Adipose tissue (tissue), 3 donors: Measurements from ENCODE around the gene TMEM18. TPM values are rescaled to one million over a fixed set of nuclear protein-coding genes. Genes with fewer than 3 reads are reported as not detected.

Experiments
- H3K27ac ChIP-seq: one replicate; pipeline ENCODE4 v1.5.1; 2013; ENCODE audit warnings: low read depth, low read length
- WGBS, 3 donors: extraction: QIAGEN DNeasy Blood & Tissue Kit; methylation state at CpG; one replicate each; pipeline ENCODE4 v1.1.7; 2013; 5-methylcytosine and 5-hydroxymethylcytosine counted together
- polyA plus RNA-seq, 3 donors: library from polyadenylated mRNA; stranded (reverse); fragments of 200-250 nt; gene quantifications; one replicate each; pipeline ENCODE4 v1.2.3, GENCODE V29; 2013
- donor health status: healthy with polysubstance abuse.
- donor health status: Bipolar disorder and iron deficiency.
- donor health status: healthy.

Gene TMEM18
- polyA plus RNA-seq, 3 donors, result 20.0 to 24.3 (median 21.4) TPM

DNA sequence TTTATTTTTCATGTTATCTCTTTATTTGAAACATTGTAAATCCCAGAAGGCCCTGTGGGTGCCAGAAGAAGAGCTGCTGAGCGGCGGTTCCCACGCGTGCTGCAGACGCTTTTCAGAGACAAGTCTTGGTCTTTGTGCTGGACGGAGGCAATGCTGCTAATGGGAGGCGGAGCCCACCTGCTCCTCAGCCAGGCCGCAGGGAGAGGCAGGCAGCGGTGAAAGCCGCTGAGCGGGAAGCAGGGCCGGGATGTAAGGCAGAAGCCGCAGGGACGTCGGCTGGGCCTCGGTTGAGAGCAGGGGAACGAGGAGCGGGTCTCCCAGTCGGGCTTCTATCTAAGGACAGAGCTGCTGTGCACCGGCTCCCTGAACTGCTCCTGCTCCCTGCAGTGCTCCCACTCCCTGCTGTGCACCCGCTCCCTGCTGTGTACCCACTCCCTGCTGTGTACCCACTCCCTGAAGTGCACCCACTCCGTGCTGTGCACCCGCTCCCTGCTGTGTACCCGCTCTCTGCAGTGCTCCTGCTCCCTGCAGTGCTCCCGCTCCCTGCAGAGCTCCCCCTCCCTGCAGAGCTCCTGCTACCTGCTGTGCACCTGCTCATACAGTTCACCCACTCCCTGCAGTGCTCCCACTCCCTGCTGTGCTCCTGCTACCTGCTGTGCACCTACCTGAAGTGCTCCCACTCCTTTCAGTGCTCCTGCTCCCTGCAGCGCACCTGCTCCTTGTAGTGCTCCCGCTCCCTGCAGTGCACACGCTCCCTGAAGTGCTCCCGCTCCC lies 16.4 kb downstream of the TMEM18 start:
- 61 to 67% (median 66%) methylated on average over 25 to 29 of the region's 29 CpGs for WGBS, 3 donors
- H3K27ac ChIP-seq, result no peak overlapping the region

DNA sequence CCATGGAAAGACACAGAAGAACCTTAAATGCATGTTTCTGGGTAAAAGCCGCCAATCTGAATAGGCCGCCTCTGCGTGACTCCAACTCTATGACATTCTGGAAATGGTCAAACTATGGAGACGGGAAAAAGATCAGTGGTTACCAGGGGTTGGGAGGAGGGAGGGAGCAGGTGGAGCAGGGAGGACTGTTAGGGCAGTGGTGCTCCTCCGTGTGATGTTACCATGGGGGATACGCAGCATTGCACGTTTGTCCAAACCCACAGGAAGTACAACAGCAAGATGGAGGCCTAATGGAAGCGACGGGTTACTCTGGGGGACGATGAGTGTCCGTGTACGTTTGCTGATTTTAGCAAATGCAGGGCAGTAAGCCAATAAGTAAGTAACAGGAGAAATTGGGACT lies 17.2 kb downstream of the TMEM18 start:
- WGBS, 3 donors, result 73 to 91% (median 75%) methylated on average over 12 of the region's 12 CpGs
- no peak overlapping the region for H3K27ac ChIP-seq

DNA sequence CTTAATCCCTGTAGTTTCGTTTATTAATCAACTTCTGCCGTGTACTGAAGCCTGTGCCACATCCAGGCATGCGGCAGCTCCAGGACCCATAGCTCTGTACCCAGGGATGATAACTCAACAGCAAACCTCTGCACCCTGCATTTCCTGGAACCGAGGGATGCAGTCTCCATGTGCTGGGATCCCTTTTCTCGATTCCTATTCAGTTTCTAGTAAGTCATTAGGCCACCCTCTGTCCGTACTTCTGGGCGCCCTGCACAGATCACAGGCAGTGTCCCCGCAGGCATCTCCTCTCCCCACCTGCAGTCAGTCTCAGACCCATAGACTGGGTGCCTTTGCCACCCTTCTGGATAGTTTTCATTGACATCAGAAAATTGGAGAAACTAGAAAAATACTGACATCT lies 18.8 kb downstream of the TMEM18 start:
- no peak overlapping the region for H3K27ac ChIP-seq
- WGBS, 3 donors, result 77 to 95% (median 92%) methylated on average over 8 of the region's 8 CpGs

DNA sequence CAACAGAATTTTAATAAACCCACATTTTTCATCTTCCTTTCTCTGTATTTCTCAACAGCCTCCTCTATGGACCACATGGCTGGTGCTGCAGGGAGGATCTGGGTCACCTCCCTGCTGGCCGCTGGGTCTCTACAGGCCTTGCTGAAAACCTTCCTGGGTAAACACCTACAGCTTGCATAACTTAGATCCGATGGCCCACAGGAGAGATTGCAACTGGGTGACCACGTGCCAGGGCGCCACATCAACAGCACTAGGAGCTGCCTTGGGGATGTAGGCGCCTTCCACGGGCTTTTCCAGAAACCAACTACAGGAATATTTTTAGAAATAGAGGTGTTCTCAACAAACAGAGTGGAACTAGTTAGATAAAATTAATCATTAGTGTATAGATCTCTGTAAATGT lies 19.4 kb downstream of the TMEM18 start:
- H3K27ac ChIP-seq, result no peak overlapping the region
- WGBS, 3 donors, result 74 to 86% (median 85%) methylated on average over 6 of the region's 6 CpGs

DNA sequence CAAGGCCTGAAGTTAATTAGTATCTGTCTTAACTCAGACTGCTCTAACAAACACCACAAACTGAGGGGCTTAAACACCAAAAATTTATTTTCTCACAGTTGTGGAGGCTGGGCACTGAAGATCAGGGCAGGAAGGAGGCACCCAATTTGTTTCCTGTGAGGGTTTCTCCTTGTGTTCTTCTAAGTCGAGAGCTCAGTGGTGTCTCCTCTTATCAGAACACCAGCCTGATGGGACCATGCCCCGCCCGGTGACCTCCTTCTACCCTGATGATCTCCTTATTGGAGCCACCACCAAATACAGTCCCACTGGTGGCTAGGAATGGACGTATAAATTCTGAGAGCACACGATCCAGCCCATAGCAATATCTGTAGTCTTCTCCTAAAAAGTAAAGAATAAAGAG lies 20.5 kb downstream of the TMEM18 start:
- 73 to 84% (median 78%) methylated on average over 5 of the region's 5 CpGs for WGBS, 3 donors
- no peak overlapping the region for H3K27ac ChIP-seq

DNA sequence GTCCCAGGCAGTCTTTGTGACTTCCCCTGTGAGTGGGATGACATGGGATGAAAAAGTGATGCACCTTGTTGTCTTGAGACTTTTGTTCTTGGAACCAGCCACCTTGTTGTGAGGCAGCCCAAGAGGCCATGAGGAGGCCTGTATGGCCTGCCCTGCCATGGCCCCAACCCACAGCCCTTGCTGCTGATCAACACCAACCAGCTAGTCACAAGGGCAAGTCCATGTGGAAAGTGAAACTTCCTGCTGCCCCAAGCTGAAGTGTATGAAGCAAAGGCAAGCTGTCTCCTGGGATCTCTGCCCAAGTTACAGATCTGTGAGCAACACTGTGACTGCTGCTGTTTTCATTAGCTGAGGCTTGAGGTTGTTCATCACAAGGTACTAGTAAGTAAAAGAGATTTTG lies 21.6 kb downstream of the TMEM18 start:
- no peak overlapping the region for H3K27ac ChIP-seq

DNA sequence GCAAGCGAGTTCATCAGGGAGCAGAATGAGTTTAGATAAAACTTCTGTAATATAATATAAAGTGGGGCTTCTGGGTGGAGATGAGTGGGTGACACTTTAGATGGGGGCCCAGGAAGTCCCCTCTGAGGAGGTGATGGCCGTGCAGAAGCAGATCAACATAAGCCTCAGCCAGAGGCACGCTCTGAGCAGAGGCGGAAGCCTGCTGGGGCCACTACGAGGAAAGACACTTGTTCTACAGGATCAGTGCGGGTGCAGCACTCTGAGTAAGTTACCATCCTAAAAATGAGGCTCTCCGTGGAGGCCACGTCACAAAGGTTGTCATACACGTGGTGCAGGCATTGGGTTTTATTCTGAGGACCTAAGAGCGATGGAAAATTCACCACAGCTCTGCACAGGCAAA lies 22.3 kb downstream of the TMEM18 start:
- 79 to 83% (median 83%) methylated on average over 10 of the region's 10 CpGs for WGBS, 3 donors
- no peak overlapping the region for H3K27ac ChIP-seq

DNA sequence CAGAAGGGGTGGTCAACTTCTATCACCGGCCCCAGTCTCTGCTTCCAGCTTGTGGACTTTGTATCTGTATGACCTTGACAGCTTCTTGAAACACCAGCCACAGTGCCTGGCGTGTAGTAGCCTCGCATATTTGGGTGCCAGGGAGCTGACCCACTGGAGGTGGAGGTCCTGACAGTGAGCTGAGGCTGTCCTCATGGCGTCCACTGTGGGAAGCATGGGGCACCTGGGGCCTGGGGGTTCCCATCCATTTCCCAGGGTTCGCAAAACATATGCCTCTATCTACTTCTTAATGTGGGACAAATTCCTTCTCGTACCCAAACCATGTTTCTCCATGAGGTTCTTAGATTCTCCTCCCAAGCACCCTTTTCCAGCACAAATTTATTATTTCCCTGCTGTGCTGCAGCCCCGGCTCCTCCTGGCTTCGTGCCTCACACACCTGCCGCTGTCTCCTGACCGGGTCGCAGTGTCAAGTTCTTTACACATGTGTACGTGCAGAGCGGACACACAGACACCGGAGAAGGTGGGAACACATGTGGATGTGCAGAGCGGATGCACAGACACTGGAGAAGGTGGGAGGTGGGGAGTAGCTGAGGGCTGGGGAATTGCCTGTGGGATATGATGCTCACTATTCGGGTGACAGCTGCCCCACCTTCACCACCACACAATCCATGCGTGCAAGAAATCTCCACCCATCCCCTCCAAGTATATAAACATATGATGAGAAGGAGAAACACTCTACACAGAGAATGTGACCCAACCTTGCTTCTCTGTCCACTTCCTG lies 23.4 kb downstream of the TMEM18 start:
- WGBS, 3 donors, result 80 to 84% (median 82%) methylated on average over 17 of the region's 17 CpGs
- no peak overlapping the region for H3K27ac ChIP-seq

DNA sequence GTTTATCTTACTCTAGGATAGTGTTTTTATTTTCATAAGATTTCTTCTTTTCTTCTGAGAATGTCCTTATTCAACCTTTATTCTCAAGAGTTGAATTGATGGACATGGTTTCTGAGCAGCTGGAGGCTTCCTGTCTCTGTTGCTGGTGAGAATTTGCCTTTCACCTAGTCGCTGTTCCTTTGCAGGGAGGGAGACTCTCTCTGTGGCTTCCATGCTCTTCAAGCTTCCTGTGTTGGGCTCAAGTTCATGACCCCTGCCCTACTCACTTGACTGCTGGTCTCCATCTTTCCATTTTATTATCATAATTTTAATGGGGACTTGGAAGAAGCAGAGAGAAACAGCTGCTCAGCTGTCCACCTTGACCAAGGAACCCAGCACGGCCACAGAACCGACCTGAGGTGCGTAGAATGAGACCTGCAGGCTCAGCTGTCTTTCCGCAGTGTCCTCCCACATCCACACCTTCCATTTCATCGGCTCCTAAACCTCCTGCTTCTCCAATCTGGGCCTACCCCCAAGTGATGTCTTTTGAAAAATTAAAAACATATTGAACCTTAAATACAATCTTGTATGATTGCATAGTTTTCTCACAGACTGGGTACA lies 24.2 kb downstream of the TMEM18 start:
- 84 to 89% (median 86%) methylated on average over 6 of the region's 6 CpGs for WGBS, 3 donors
- H3K27ac ChIP-seq, result no peak overlapping the region

DNA sequence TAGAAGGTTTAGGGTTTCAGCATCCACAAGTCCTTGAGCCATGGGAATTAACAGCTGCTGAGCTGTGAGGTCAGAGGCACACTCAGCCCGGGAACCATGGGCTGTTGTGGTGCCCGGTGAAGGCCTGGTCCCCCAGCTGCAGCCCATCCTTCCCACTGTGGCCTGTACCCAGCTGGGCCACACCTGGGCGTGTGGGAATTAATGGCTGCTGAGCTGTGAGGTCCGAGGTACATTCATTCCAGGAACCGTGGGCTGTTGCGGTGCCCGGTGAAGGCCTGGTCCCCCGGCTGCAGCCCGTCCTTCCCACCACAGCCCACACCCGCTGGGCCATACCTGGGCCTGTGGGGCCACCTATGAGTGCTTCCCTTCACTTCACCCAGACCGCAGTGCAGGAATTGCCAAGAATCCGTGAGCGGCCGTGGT lies 25.2 kb downstream of the TMEM18 start:
- WGBS, 3 donors, result 81 to 91% (median 87%) methylated on average over 14 of the region's 14 CpGs
- H3K27ac ChIP-seq, result no peak overlapping the region

DNA sequence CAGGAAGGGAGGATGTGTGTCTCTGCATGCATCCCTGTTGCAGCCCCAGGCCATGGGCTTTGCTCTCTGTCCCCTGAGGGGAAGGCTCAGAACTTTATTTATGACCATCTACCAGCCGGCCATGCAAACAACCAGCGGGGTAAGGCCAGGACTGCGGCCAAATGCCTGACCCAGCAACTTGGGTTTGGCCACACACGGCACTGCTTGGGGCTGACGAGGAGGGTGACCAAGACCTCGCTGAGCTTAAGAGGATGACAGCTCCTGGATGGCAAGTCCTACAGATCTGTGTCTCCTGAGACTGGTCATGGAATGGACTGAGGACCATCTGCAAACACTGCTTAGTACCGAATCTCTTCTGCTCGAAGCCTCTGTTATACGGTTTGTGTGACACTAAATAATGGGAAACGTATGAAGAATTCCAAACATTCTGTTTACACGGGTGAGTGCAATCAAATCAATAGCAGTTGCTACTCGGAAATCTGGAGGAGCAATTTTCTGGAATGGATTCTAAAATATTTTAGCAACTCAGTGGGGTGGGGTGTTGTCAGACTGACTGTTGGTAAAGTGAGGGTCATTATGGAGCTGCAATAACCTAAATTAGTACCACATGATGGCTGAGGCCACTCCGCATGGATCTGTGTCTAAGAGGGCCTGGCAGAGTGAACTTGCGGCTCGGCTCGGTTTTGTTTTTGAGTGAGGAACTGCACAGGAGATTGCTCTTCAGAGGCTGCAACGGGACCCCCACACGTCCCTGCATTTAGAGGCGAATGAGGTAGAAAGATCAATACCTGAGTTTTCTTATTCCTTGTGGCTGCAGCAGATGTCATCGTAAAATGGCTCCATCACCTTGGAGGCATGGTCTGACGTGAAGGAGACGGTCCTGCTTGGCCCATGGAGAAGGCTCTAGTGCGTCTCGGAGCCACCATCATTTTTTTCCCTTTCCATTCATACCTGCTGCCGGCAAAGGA lies 26.6 kb downstream of the TMEM18 start:
- 79 to 86% (median 80%) methylated on average over 25 of the region's 25 CpGs for WGBS, 3 donors
- no peak overlapping the region for H3K27ac ChIP-seq

DNA sequence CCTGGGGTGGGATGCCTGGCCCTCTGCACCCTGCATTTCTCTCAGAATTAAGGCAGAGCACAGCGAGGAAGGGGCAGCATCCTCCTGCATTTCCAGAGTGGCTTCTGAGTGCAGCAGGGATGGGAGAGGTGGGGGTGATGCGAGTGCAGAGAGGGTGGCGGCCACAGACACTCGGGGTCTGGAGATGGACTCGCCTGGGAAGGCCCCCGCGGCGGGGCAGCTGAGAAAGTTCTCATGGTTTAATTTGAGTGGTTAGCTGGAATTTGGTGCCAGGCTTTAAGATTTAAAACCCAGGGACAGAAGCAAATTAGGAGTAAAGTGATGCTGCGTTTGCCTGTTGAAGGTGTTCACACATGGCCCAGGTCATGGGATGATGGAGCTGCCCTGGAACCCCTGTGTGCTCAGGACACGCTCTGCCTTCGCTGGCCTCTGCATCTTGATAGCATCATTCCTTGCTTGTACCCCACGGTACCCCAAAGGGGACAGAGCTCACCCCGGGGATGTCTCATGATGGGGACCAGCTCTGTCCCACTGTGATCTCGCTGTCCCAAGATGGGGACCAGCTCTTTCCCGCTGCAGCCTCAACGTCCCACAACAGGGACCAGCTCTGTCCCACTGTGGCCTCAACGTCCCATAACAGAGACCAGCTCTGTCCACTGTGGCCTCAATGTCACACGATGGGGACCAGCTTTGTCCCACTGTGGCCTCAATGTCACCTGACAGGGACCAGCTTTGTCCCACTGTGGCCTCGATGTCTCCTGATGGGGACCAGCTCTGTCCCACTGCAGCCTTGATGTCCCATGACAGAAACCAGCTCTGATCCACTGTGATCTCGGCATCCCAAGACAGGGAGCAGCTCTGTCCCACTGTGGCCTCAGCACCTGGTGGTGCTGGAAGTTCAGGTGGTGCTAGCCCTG lies 27.5 kb downstream of the TMEM18 start:
- 84 to 93% (median 90%) methylated on average over 20 of the region's 20 CpGs for WGBS, 3 donors
- H3K27ac ChIP-seq, result no peak overlapping the region

DNA sequence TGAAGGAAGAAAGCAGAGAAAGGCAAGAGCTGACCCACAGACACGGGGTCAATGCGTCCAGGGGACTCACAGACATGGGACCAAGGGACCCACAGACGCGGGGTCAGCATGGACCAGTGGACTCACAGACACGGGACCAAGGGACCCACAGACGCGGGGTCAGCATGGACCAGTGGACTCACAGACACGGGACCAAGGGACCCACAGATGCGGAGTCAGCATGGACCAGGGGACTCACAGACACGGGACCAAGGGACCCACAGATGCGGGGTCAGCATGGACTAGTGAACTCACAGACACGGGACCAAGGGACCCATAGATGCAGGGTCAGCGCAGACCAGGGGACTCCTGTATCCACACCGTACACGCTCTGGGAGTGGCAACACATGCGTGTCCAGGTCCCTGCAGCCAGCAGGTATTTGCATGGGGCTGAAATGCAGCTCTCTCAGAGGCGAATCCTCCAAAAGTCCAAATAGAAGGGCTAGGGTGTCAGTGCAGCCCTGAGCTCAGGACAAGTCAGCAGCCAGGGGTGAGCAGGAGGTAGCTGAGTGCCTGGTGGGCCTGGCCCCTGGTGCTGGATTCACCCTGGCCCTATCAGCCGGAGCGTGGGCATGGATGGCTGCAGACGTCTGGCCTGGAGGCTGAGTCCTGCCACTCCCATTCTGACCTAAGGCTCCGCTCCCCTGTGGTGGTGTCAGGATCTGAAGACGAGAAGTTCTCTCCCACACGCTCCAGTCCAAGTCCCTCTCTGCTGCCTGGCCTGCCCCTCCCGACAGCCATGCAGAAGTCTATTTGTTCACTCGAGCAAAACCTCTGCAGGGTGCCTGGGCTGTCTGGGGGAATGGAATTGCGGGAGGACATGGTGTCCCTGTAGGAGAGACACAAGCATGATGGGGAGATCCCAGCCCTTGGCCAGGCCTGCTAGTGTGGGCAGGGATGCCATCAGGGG lies 28.5 kb downstream of the TMEM18 start:
- H3K27ac ChIP-seq, result no peak overlapping the region
- 81 to 91% (median 83%) methylated on average over 26 of the region's 26 CpGs for WGBS, 3 donors

DNA sequence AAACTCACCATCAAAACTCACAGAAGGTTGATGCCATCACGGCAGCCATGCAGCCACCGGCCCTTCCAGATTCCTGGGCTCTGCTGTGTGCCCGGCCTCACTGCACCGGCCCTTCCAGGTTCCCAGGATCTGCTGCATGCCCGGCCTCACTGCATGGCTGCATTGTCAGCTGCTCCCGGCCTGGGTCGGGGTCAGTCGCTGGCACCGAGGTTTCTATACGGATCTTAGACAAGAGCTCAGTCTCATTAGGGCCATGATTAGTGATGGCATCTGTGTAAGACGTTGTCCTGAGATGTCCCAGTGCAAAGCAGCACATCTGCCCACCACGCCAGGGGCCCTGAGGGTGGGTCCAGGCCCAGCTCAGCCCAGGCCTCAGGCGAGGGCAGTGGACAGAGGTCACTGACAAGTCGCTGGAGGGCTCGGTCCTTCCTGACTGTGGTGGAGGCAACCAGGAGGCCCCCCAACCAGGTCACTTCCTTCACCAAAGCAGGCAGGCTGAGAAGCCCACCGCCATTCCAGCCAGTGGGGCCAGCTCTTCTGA lies 29.4 kb downstream of the TMEM18 start:
- no peak overlapping the region for H3K27ac ChIP-seq
- WGBS, 3 donors, result 84 to 93% (median 86%) methylated on average over 16 of the region's 16 CpGs

DNA sequence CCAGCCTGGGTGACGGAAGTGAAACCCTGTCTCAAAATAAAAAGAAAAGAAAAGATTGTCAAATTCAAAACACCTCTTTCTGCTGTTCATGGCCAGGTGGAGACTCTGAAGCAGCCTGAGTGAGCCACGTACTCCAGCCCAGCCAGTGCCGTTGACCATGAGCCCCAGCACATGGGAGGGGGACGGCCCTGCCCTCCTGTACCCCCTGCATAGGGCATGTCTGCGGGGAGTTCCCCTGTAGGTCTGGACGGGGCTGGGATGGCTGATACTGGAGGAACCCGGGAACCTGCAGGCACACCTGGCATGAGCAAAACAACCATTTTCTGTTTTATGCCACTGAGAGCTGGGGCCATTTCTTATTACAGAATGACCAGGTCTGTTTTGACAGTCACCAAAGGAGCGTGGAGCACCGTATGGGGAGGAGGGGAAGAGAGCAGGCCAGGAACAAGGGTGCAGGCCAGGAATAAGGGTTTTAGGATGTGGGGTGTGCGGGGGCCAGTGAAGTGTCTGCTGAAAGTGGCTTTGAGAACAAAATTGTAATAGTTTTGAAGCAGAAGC lies 30.1 kb downstream of the TMEM18 start:
- WGBS, 3 donors, result 87 to 89% (median 87%) methylated on average over 10 of the region's 10 CpGs
- no peak overlapping the region for H3K27ac ChIP-seq

DNA sequence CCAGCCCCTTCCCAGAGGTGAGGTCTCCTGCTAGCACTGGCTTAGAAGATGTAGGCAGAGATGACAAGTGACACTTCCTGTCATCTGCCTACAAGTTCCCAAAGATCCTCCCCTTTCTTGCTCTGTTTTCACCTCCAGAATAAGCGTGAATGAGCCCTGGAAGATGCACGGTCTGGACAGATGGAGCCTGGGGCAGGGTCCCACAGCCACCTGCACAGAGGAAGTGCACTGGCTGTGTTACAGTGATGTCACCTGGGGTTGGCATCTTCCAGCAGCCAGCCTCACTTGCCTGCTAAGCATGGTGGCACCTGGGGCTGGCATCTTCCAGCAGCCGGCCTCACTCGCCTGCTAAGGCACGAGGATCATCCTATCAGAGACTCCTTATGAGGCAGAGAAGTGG lies 32.3 kb downstream of the TMEM18 start:
- 55 to 77% (median 61%) methylated on average over 5 of the region's 5 CpGs for WGBS, 3 donors
- H3K27ac ChIP-seq, result no peak overlapping the region
